HepG2 (cell line): ENCODE results near the gene GPHN. TPM values are rescaled to one million over a fixed set of nuclear protein-coding genes. Genes with fewer than 3 reads are reported as not detected.

Source experiments
- CHD4 ChIP-seq: fragments of 200-600 bp; sonication (generic); IDR thresholded peaks from 2 replicates; pipeline ENCODE4 v1.7.0; 2017; ENCODE audit warnings: mild to moderate bottlenecking, low read length, borderline replicate concordance
- FOXP1 ChIP-seq, 2 experiments: fragments of 450-650 bp in 1 of 2; IDR thresholded peaks; 2 replicates each; pipeline ENCODE4 v1.6.1; 2017 to 2018; ENCODE audit warnings: antibody characterized with exemption in 1 of 2
- KDM1A ChIP-seq: IDR thresholded peaks from 2 replicates; pipeline ENCODE4 v1.6.1; 2016; ENCODE audit warnings: missing compliant biosample characterization
- KLF15 ChIP-seq: sonication (generic); formaldehyde crosslinking; IDR thresholded peaks from 2 replicates; pipeline ENCODE4 v1.8.1; 2023; ENCODE audit warnings: borderline replicate concordance, mild to moderate bottlenecking, inconsistent platforms, missing genetic modification reagents, mixed read lengths
- MAFF ChIP-seq: IDR thresholded peaks from 2 replicates; pipeline ENCODE4 v1.6.1; 2011; ENCODE audit warnings: low read depth, low read length, improper control_type of control experiment
- MEIS2 ChIP-seq: sonication (generic); formaldehyde crosslinking; IDR thresholded peaks from 2 replicates; pipeline ENCODE4 v1.9.0; 2021; ENCODE audit warnings: mild to moderate bottlenecking, missing genetic modification reagents
- MIER2 ChIP-seq: IDR thresholded peaks from 2 replicates; pipeline ENCODE4 v1.6.1; 2016; ENCODE audit warnings: missing biosample characterization, missing genetic modification reagents
- NCOA2 ChIP-seq: sonication (generic); formaldehyde crosslinking; IDR thresholded peaks from 2 replicates; pipeline ENCODE4 v1.8.0; 2022; ENCODE audit warnings: inconsistent platforms
- SP140L ChIP-seq: sonication (generic); formaldehyde crosslinking; IDR thresholded peaks from 2 replicates; pipeline ENCODE4 v1.4.0; 2020; ENCODE audit warnings: missing genetic modification reagents, borderline replicate concordance
- ZFY ChIP-seq: sonication (generic); formaldehyde crosslinking; IDR thresholded peaks from 2 replicates; pipeline ENCODE4 v1.4.0; 2020; ENCODE audit warnings: missing genetic modification reagents
- ZNF235 ChIP-seq: sonication (generic); formaldehyde crosslinking; IDR thresholded peaks from 2 replicates; pipeline ENCODE4 v1.8.1; 2023; ENCODE audit warnings: mild to moderate bottlenecking, missing genetic modification reagents, borderline replicate concordance
- ZNF382 ChIP-seq: sonication (generic); formaldehyde crosslinking; IDR thresholded peaks from 2 replicates; pipeline ENCODE4 v1.5.0; 2020; ENCODE audit warnings: missing genetic modification reagents, mild to moderate bottlenecking, borderline replicate concordance
- ZNF589 ChIP-seq: sonication (generic); formaldehyde crosslinking; conservative IDR thresholded peaks from 2 replicates; pipeline ENCODE4 v1.8.0; 2022; ENCODE audit warnings: mild to moderate bottlenecking, moderate library complexity, missing genetic modification reagents
- ZNF674 ChIP-seq: sonication (generic); formaldehyde crosslinking; IDR thresholded peaks from 2 replicates; pipeline ENCODE4 v1.5.0; 2020; ENCODE audit warnings: low read depth, mild to moderate bottlenecking, missing genetic modification reagents
- ZNF772 ChIP-seq: sonication (generic); formaldehyde crosslinking; IDR thresholded peaks from 2 replicates; pipeline ENCODE4 v1.5.0; 2020; ENCODE audit warnings: mild to moderate bottlenecking, missing genetic modification reagents
- polyA plus RNA-seq, 8 experiments: library from polyadenylated mRNA; depleted of rRNA in 3 of 8; stranded (reverse) in 7 of 8; unstranded in 1 of 8; fragments of >200 nt; fragmentation: Illumina TruSeq in 4 of 8; extraction: Trizol in 4 of 8; gene quantifications; 2 replicates each; pipeline versions ENCODE4 v1.2.1 to v1.2.3, GENCODE V29; 2011 to 2016; ENCODE audit warnings: low read depth in 4 of 8, missing spikeins in 1 of 8, mixed read lengths in 1 of 8; ENCODE audit not compliant: insufficient read depth in 1 of 8
- total RNA-seq, 5 experiments: library from RNA; depleted of rRNA; stranded (reverse); fragments of >200 nt; fragmentation: Illumina TruSeq; extraction: Trizol; gene quantifications; 2 replicates each; pipeline ENCODE4 v1.2.3, GENCODE V29; 2016; ENCODE audit warnings: low read depth in 1 of 5
- TF ChIP-seq, protein P1 (sequence below): sonication (generic); formaldehyde crosslinking; IDR thresholded peaks from 2 replicates; pipeline ENCODE4 v1.5.0; 2020; ENCODE audit warnings: mild to moderate bottlenecking, missing genetic modification reagents
- TF ChIP-seq, protein P2 (sequence below): IDR thresholded peaks from 2 replicates; pipeline ENCODE4 v1.6.1; 2016; ENCODE audit warnings: mild to moderate bottlenecking
- TF ChIP-seq, protein P3 (sequence below): sonication (generic); formaldehyde crosslinking; IDR thresholded peaks from 2 replicates; pipeline ENCODE4 v1.4.0; 2020; ENCODE audit warnings: missing genetic modification reagents
- TF ChIP-seq, protein P4 (sequence below): IDR thresholded peaks from 2 replicates; pipeline ENCODE4 v1.6.1; 2018; ENCODE audit warnings: missing genetic modification reagents, mild to moderate bottlenecking, missing compliant biosample characterization
- TF ChIP-seq, protein P5 (sequence below): sonication (generic); IDR thresholded peaks from 2 replicates; pipeline ENCODE4 v1.6.1; 2016; ENCODE audit warnings: low read depth, borderline replicate concordance

Gene GPHN
- total and polyA plus RNA-seq, 2 of the 13 experiments (the other 11 are each of a cell fraction or from before 2014, with no cell fraction given) = 12.7 to 19.2 TPM

DNA sequence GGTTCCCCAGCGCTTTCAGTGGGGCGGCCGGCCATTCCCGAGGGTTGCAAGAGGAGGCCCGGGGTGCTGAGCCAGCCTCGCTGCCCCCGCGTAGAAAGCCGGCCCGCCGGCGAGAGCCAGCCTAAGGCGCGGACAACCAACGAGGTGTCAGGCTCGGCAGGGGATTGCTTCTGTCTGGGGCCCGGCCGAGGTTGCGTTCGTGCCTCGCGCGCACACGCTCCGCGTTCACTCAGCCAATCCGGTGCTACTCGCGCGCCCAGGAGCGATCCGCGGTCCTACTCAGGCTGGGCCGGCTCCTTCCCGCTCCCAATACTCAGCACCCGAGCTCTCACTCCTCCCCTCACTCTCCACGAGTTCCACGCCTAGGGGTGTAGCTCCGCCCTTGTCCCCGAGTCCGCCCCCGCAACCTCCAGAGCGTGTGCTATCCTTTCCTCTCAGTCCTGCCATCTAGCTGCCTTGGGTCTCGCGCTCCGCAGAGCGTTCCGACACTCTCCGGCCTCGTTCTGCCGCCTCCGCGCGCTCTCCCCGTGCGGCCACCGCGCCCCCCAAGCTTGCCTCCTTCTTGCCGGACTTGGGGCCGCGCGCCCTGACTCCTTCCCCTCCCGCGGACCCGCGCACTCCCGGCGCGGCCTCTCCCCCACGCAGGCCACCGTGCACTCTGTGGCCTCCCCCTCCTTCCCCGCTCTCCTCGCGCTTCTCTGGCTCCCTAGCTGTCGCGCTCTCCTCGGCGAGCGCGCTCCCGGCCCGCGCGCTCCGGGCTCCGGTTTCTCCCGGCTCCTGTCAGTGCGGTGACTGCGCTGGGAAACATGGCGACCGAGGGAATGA is at the start of gene GPHN (continued):
- TF ChIP-seq, protein P1, sequence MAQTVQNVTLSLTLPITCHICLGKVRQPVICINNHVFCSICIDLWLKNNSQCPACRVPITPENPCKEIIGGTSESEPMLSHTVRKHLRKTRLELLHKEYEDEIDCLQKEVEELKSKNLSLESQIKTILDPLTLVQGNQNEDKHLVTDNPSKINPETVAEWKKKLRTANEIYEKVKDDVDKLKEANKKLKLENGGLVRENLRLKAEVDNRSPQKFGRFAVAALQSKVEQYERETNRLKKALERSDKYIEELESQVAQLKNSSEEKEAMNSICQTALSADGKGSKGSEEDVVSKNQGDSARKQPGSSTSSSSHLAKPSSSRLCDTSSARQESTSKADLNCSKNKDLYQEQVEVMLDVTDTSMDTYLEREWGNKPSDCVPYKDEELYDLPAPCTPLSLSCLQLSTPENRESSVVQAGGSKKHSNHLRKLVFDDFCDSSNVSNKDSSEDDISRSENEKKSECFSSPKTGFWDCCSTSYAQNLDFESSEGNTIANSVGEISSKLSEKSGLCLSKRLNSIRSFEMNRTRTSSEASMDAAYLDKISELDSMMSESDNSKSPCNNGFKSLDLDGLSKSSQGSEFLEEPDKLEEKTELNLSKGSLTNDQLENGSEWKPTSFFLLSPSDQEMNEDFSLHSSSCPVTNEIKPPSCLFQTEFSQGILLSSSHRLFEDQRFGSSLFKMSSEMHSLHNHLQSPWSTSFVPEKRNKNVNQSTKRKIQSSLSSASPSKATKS (CRISPR knock-in tag) = no peak
- TF ChIP-seq ZNF235 (CRISPR knock-in tag) = 0 out of 2 replicates have a peak, but pooled peaks have one; percentile 55
- TF ChIP-seq ZNF772 (CRISPR knock-in tag) = peak; percentile 95
- TF ChIP-seq CHD4 = no peak
- peak; percentile 90 for TF ChIP-seq ZFY (CRISPR knock-in tag)
- TF ChIP-seq, protein P2, sequence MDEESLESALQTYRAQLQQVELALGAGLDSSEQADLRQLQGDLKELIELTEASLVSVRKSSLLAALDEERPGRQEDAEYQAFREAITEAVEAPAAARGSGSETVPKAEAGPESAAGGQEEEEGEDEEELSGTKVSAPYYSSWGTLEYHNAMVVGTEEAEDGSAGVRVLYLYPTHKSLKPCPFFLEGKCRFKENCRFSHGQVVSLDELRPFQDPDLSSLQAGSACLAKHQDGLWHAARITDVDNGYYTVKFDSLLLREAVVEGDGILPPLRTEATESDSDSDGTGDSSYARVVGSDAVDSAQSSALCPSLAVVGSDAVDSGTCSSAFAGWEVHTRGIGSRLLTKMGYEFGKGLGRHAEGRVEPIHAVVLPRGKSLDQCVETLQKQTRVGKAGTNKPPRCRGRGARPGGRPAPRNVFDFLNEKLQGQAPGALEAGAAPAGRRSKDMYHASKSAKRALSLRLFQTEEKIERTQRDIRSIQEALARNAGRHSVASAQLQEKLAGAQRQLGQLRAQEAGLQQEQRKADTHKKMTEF (CRISPR knock-in tag) = peak; percentile 74
- TF ChIP-seq MIER2 = peak; percentile 56
- TF ChIP-seq ZNF674 = 0 out of 2 replicates have a peak, but pooled peaks have one; percentile 48
- TF ChIP-seq NCOA2 (CRISPR knock-in tag) = peak; percentile 18; the same call in 1 of the 2 replicates
- TF ChIP-seq ZNF382 (CRISPR knock-in tag) = no peak
- TF ChIP-seq, protein P3, sequence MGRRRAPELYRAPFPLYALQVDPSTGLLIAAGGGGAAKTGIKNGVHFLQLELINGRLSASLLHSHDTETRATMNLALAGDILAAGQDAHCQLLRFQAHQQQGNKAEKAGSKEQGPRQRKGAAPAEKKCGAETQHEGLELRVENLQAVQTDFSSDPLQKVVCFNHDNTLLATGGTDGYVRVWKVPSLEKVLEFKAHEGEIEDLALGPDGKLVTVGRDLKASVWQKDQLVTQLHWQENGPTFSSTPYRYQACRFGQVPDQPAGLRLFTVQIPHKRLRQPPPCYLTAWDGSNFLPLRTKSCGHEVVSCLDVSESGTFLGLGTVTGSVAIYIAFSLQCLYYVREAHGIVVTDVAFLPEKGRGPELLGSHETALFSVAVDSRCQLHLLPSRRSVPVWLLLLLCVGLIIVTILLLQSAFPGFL (CRISPR knock-in tag) = no peak; the same call in 1 of the 2 replicates
- no peak for TF ChIP-seq KLF15
- peak; percentile 75; the same call in 1 of the 2 replicates for TF ChIP-seq ZNF589
- TF ChIP-seq FOXP1 (IDR thresholded peaks at IDR 0.05) = no peak
- TF ChIP-seq FOXP1 (CRISPR knock-in tag; IDR thresholded peaks at IDR 0.05) = no peak
- no peak for TF ChIP-seq KDM1A
- TF ChIP-seq, protein P4, sequence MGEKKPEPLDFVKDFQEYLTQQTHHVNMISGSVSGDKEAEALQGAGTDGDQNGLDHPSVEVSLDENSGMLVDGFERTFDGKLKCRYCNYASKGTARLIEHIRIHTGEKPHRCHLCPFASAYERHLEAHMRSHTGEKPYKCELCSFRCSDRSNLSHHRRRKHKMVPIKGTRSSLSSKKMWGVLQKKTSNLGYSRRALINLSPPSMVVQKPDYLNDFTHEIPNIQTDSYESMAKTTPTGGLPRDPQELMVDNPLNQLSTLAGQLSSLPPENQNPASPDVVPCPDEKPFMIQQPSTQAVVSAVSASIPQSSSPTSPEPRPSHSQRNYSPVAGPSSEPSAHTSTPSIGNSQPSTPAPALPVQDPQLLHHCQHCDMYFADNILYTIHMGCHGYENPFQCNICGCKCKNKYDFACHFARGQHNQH (CRISPR knock-in tag) = peak; percentile 74
- TF ChIP-seq MAFF = 0 out of 2 replicates have a peak, but pooled peaks have one; percentile 7
- TF ChIP-seq, protein P5, sequence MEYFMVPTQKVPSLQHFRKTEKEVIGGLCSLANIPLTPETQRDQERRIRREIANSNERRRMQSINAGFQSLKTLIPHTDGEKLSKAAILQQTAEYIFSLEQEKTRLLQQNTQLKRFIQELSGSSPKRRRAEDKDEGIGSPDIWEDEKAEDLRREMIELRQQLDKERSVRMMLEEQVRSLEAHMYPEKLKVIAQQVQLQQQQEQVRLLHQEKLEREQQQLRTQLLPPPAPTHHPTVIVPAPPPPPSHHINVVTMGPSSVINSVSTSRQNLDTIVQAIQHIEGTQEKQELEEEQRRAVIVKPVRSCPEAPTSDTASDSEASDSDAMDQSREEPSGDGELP = no peak
- no peak for TF ChIP-seq SP140L (CRISPR knock-in tag)
- TF ChIP-seq MEIS2 (CRISPR knock-in tag) = peak; percentile 87
